Type B pancreatic cell (in vitro differentiated cells): ENCODE results near the gene UCHL3. TPM values are rescaled to one million over a fixed set of nuclear protein-coding genes. Genes with fewer than 3 reads are reported as not detected.

Source experiments
- DNase-seq: peaks from one replicate; pipeline ENCODE4 v3.0.0; 2021; ENCODE audit warnings: mixed read lengths; ENCODE audit not compliant: unreplicated experiment; ENCODE audit errors: extremely low spot score
- H3K27ac Mint-ChIP-seq: 2 replicates; pipeline ENCODE4 v1.8.0; 2021; ENCODE audit warnings: mild to moderate bottlenecking, mixed read lengths
- H3K27me3 Mint-ChIP-seq: 2 replicates; pipeline ENCODE4 v1.8.0; 2021; ENCODE audit warnings: mixed read lengths
- H3K36me3 Mint-ChIP-seq: 2 replicates; pipeline ENCODE4 v1.8.0; 2021; ENCODE audit warnings: mixed read lengths
- H3K4me1 Mint-ChIP-seq: one replicate; pipeline ENCODE4 v1.8.0; 2021; ENCODE audit warnings: mixed read lengths; ENCODE audit not compliant: unreplicated experiment
- H3K4me3 Mint-ChIP-seq: 2 replicates; pipeline ENCODE4 v1.8.0; 2021; ENCODE audit warnings: mild to moderate bottlenecking, mixed read lengths
- H3K9me3 Mint-ChIP-seq: 2 replicates; pipeline ENCODE4 v1.8.0; 2021; ENCODE audit warnings: mixed read lengths
- CTCF ChIP-seq: fragments of 200-600 bp; sonication (generic); conservative IDR thresholded peaks from 2 replicates; pipeline ENCODE4 v1.5.0; 2021; ENCODE audit warnings: antibody characterized with exemption, mild to moderate bottlenecking
- total RNA-seq: library from RNA; stranded (reverse); gene quantifications from 2 replicates; pipeline ENCODE4 v1.2.1, GENCODE V29; 2021; ENCODE audit warnings: low replicate concordance

Gene UCHL3
- total RNA-seq, 1 donor from 2014 or later: 31.1 TPM

- H3K9me3 Mint-ChIP-seq: no peaks in the 10 kb centered on the region
- DNase-seq: no peak
- H3K27ac Mint-ChIP-seq: peak overlapping the region; percentile 13
- no peaks in the 10 kb centered on the region for H3K4me1 Mint-ChIP-seq
- peaks cover 36% of the 10 kb centered on the region for H3K36me3 Mint-ChIP-seq
- no peaks in the 10 kb centered on the region for H3K27me3 Mint-ChIP-seq
- TF ChIP-seq CTCF: no peak
- no peak overlapping the region for H3K4me3 Mint-ChIP-seq
Measured at GRCh38 chr13:75569576-75569975, 20.0 kb downstream of the UCHL3 start.

GRCh38 chr13:75579529-75579928, 29.9 kb downstream of the UCHL3 start:
- no peak overlapping the region for H3K4me3 Mint-ChIP-seq
- DNase-seq: no peak

GRCh38 chr13:75581874-75582640, 32.5 kb downstream of the UCHL3 start:
- no peak for DNase-seq
- Mint-ChIP-seq H3K27me3 (no peaks in the 10 kb centered on the region), H3K4me1 (no peaks in the 10 kb centered on the region), H3K9me3 (peaks cover 7% of the 10 kb centered on the region), H3K4me3 (no peak overlapping the region), H3K36me3 (peaks cover 19% of the 10 kb centered on the region), H3K27ac (no peak overlapping the region)
- TF ChIP-seq CTCF: no peak

More at GRCh38 chr13:75579529-75579928, 29.9 kb downstream of the UCHL3 start:
- peaks cover 26% of the 10 kb centered on the region for H3K36me3 Mint-ChIP-seq
- peaks cover 3% of the 10 kb centered on the region for H3K9me3 Mint-ChIP-seq
- H3K27ac Mint-ChIP-seq: no peak overlapping the region
- no peaks in the 10 kb centered on the region for H3K27me3 Mint-ChIP-seq
- TF ChIP-seq CTCF: no peak
- no peaks in the 10 kb centered on the region for H3K4me1 Mint-ChIP-seq

GRCh38 chr13:75583091-75583490, 33.5 kb downstream of the UCHL3 start:
- no peak for TF ChIP-seq CTCF
- H3K9me3 Mint-ChIP-seq: peaks cover 7% of the 10 kb centered on the region
- H3K27ac Mint-ChIP-seq: no peak overlapping the region
- DNase-seq: no peak
- H3K36me3 Mint-ChIP-seq: peaks cover 22% of the 10 kb centered on the region
- no peak overlapping the region for H3K4me3 Mint-ChIP-seq
- H3K27me3 Mint-ChIP-seq: no peaks in the 10 kb centered on the region
- H3K4me1 Mint-ChIP-seq: no peaks in the 10 kb centered on the region

GRCh38 chr13:75585153-75585552, 35.6 kb downstream of the UCHL3 start:
- no peaks in the 10 kb centered on the region for H3K27me3 Mint-ChIP-seq
- no peak overlapping the region for H3K4me3 Mint-ChIP-seq
- peaks cover 31% of the 10 kb centered on the region for H3K36me3 Mint-ChIP-seq
- no peak for DNase-seq
- no peak for TF ChIP-seq CTCF
- no peaks in the 10 kb centered on the region for H3K4me1 Mint-ChIP-seq
- H3K9me3 Mint-ChIP-seq: peaks cover 7% of the 10 kb centered on the region
- H3K27ac Mint-ChIP-seq: no peak overlapping the region
